HepG2 (cell line): Measurements from ENCODE around the gene ALKBH5. TPM values are rescaled to one million over a fixed set of nuclear protein-coding genes. Genes with fewer than 3 reads are reported as not detected.
A peak's percentile ranks its signal among the peaks of the same experiment; 100 is the strongest.

Experiments used
- ATAC-seq: fragments of 200-7000 bp; cut with Tn5 transposase; 3 replicates; pipeline ENCODE4 v1.9.1; 2020; ENCODE audit warnings: mild to moderate bottlenecking, moderate library complexity
- BruUV-seq: library from RNA; stranded (reverse); fragments of 400-500 nt; replicated peaks from 2 replicates; lab custom pipeline; 2021; lab: Mats Ljungman, UMichigan
- CTCF ChIA-PET: fragments of 300-600 bp; formaldehyde crosslinking; extraction: SDS; loops from one replicate; lab custom pipeline; 2021; ENCODE audit warnings: low total read pairs, inconsistent platforms, low intra/inter-chr PET ratio; lab: Yijun Ruan, JAX
- POLR2A ChIA-PET: fragments of 350-600 bp; sonication (Branson Sonifier 250); formaldehyde crosslinking; loops from one replicate; lab custom pipeline; 2020; ENCODE audit warnings: antibody characterized with exemption, inconsistent platforms; lab: Yijun Ruan, JAX
- DNase-seq: peaks from one replicate; pipeline ENCODE4 v3.0.0-alpha.2; 2015; ENCODE audit warnings: low spot score
- FAIRE-seq: peaks from 3 replicates; lab custom pipeline; 2011; peaks lifted over from hg19 to GRCh38; lab: Jason Lieb, UNC
- H2AFZ ChIP-seq: one replicate; pipeline ENCODE4 v1.6.1; 2011; ENCODE audit warnings: low read length, inconsistent platforms
- H3K27ac ChIP-seq: fragments of 300-600 bp; 3 replicates; pipeline ENCODE4 v1.8.0; 2011; ENCODE audit warnings: mixed run types, mild to moderate bottlenecking, mixed read lengths, low read length, inconsistent platforms; ENCODE audit not compliant: insufficient read depth; ENCODE audit errors: extremely low read length
- H3K27me3 ChIP-seq, 2 experiments: fragments of 200-600 bp in 1 of 2; 2 replicates in 1 of 2; 3 replicates in 1 of 2; pipeline versions ENCODE4 v1.6.0 to v1.8.0; 2011; ENCODE audit warnings: low read length in 2 of 2, mild to moderate bottlenecking in 2 of 2, moderate library complexity in 2 of 2, inconsistent platforms in 1 of 2; ENCODE audit not compliant: insufficient read depth in 2 of 2, control insufficient read depth in 1 of 2
- H3K36me3 ChIP-seq, 2 experiments: fragments of 200-600 bp in 1 of 2; replicated peaks in 1 of 2; 2 replicates in 1 of 2; 3 replicates in 1 of 2; pipeline versions ENCODE4 v1.5.1 to v1.8.0; 2011; ENCODE audit warnings: low read length in 2 of 2, inconsistent platforms in 1 of 2; ENCODE audit not compliant: insufficient read depth in 2 of 2, control insufficient read depth in 1 of 2
- H3K4me1 ChIP-seq: 2 replicates; pipeline ENCODE4 v1.5.1; 2012; ENCODE audit warnings: low read length, inconsistent platforms; ENCODE audit not compliant: insufficient read depth
- H3K4me2 ChIP-seq: 2 replicates; pipeline ENCODE4 v1.6.0; 2011; ENCODE audit warnings: low read depth, low read length, inconsistent platforms
- H3K4me3 ChIP-seq, 3 experiments: fragments of 200-600 bp in 1 of 3; sonication (generic), shearing (Covaris generic) in 1 of 3; replicated peaks in 1 of 3; 2 replicates each; pipeline ENCODE4 v1.5.1; 2011 to 2016; ENCODE audit warnings: low read length in 3 of 3, inconsistent platforms in 2 of 3, low read depth in 2 of 3, mild to moderate bottlenecking in 2 of 3, control low read depth in 1 of 3, mixed read lengths in 1 of 3; ENCODE audit not compliant: insufficient read depth in 1 of 3
- H3K79me2 ChIP-seq: one replicate; pipeline ENCODE4 v1.6.1; 2011; ENCODE audit warnings: low read length, inconsistent platforms; ENCODE audit not compliant: insufficient read depth
- H3K9ac ChIP-seq: 2 replicates; pipeline ENCODE4 v1.6.0; 2011; ENCODE audit warnings: mild to moderate bottlenecking, low read depth, low read length, inconsistent platforms; ENCODE audit not compliant: insufficient read depth
- H3K9me3 ChIP-seq: 2 replicates; pipeline ENCODE4 v1.5.1; 2012; ENCODE audit warnings: mild to moderate bottlenecking, low read length
- H4K20me1 ChIP-seq: 2 replicates; pipeline ENCODE4 v1.6.0; 2011; ENCODE audit warnings: inconsistent platforms, mild to moderate bottlenecking, low read length, moderate library complexity; ENCODE audit not compliant: insufficient read depth
- POLR2AphosphoS2 ChIP-seq: IDR thresholded peaks from 2 replicates; pipeline ENCODE4 v1.6.1; 2011; ENCODE audit warnings: low read depth, low read length, improper control_type of control experiment
- RNF2 ChIP-seq: fragments of 450-650 bp; conservative IDR thresholded peaks from 2 replicates; pipeline ENCODE4 v1.6.1; 2016; ENCODE audit warnings: low read depth
- SMAD9 ChIP-seq: sonication (generic); formaldehyde crosslinking; IDR thresholded peaks from 2 replicates; pipeline ENCODE4 v1.5.1; 2020; ENCODE audit warnings: mild to moderate bottlenecking, missing genetic modification reagents
- STAT6 ChIP-seq: sonication (generic); formaldehyde crosslinking; IDR thresholded peaks from 2 replicates; pipeline ENCODE4 v1.4.0; 2020; ENCODE audit warnings: missing genetic modification reagents, mild to moderate bottlenecking, borderline replicate concordance
- TSC22D2 ChIP-seq: sonication (generic); formaldehyde crosslinking; IDR thresholded peaks from 2 replicates; pipeline ENCODE4 v1.5.1; 2020; ENCODE audit warnings: missing genetic modification reagents, mild to moderate bottlenecking, borderline replicate concordance
- ZNF564 ChIP-seq: sonication (generic); formaldehyde crosslinking; IDR thresholded peaks from 2 replicates; pipeline ENCODE4 v1.8.1; 2023; ENCODE audit warnings: mild to moderate bottlenecking, missing genetic modification reagents
- ZNF660 ChIP-seq: sonication (generic); formaldehyde crosslinking; IDR thresholded peaks from 2 replicates; pipeline ENCODE4 v1.5.1; 2020; ENCODE audit warnings: mild to moderate bottlenecking, low read depth, missing genetic modification reagents, borderline replicate concordance
- WGBS: methylation state at CpG from one replicate; pipeline ENCODE4 v1.1.6; 2017; ENCODE audit warnings: low lambda C conversion rate; 5-methylcytosine and 5-hydroxymethylcytosine counted together
- in situ Hi-C: cut with HindIII; loops from 2 replicates; pipeline ENCODE4 v1.10.0; 2017; ENCODE audit warnings: low pct_unique_long_range_greater_than_20kb; ENCODE audit not compliant: extremely low pct_ligation_motif_present
- intact Hi-C: fragments of 100-400 bp; cut with micrococcal nuclease; formaldehyde crosslinking; loops from one replicate; pipeline ENCODE4 v1.10.0; 2022; ENCODE audit not compliant: unreplicated experiment
- polyA plus RNA-seq, 8 experiments: library from polyadenylated mRNA; depleted of rRNA in 3 of 8; stranded (reverse) in 7 of 8; unstranded in 1 of 8; fragments of >200 nt; fragmentation: Illumina TruSeq in 4 of 8; extraction: Trizol in 4 of 8; gene quantifications; 2 replicates each; pipeline versions ENCODE4 v1.2.1 to v1.2.3, GENCODE V29; 2011 to 2016; ENCODE audit warnings: low read depth in 4 of 8, missing spikeins in 1 of 8, mixed read lengths in 1 of 8; ENCODE audit not compliant: insufficient read depth in 1 of 8
- total RNA-seq, 5 experiments: library from RNA; depleted of rRNA; stranded (reverse); fragments of >200 nt; fragmentation: Illumina TruSeq; extraction: Trizol; gene quantifications; 2 replicates each; pipeline ENCODE4 v1.2.3, GENCODE V29; 2016; ENCODE audit warnings: low read depth in 1 of 5
- TF ChIP-seq, protein P1 (sequence below): sonication (generic); formaldehyde crosslinking; IDR thresholded peaks from 2 replicates; pipeline ENCODE4 v1.5.0; 2020; ENCODE audit warnings: mild to moderate bottlenecking, missing genetic modification reagents
- TF ChIP-seq, protein P2 (sequence below): sonication (generic); formaldehyde crosslinking; IDR thresholded peaks from 2 replicates; pipeline ENCODE4 v1.4.0; 2020; ENCODE audit warnings: missing genetic modification reagents, borderline replicate concordance

ALKBH5 gene
- total and polyA plus RNA-seq, 2 of the 13 experiments (the other 11 are each of a cell fraction or from before 2014, with no cell fraction given): 68.9 to 76.9 TPM

DNA sequence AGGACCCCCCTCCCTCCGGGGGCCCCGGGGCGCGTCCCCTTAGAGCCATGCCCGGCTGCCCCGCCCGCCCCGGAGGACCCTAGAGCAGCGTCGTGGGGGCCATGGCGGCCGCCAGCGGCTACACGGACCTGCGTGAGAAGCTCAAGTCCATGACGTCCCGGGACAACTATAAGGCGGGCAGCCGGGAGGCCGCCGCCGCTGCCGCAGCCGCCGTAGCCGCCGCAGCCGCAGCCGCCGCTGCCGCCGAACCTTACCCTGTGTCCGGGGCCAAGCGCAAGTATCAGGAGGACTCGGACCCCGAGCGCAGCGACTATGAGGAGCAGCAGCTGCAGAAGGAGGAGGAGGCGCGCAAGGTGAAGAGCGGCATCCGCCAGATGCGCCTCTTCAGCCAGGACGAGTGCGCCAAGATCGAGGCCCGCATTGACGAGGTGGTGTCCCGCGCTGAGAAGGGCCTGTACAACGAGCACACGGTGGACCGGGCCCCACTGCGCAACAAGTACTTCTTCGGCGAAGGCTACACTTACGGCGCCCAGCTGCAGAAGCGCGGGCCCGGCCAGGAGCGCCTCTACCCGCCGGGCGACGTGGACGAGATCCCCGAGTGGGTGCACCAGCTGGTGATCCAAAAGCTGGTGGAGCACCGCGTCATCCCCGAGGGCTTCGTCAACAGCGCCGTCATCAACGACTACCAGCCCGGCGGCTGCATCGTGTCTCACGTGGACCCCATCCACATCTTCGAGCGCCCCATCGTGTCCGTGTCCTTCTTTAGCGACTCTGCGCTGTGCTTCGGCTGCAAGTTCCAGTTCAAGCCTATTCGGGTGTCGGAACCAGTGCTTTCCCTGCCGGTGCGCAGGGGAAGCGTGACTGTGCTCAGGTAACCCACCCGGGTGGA, 759 bp downstream of the ALKBH5 start:
- H3K9me3 ChIP-seq: no peaks in the 10 kb centered on the region
- WGBS: 0% methylated on average over 7 of the region's 92 CpGs
- peaks cover 3 to 20% of the 10 kb centered on the region in 2 experiments; a peak in 4 of 5 replicates for H3K36me3 ChIP-seq
- H3K27ac ChIP-seq: peak overlapping the region; percentile 96
- peak overlapping the region; percentile 80 to 96 (median 81) for H3K4me3 ChIP-seq
- H2AFZ ChIP-seq: no peak overlapping the region
- intact Hi-C loops: no loop called here
- CTCF ChIA-PET: no interaction called here
- in situ Hi-C loops: no loop called here
- no peak for DNase-seq
- peaks cover 60% of the 10 kb centered on the region for H3K4me1 ChIP-seq
- H3K4me2 ChIP-seq: peak overlapping the region; percentile 99
- BruUV-seq: no TSS peak
- POLR2A ChIA-PET: interaction anchor here (1.1 to 2.6 kb wide), 15 partner anchors 7 to 674 kb away, joined by 3 to 29 read pairs (median 4); partner anchors contain the start of genes DRC3, LLGL1, PRPSAP2 and SHMT1
- no peaks in the 10 kb centered on the region for H3K27me3 ChIP-seq
- peaks cover 46% of the 10 kb centered on the region for H4K20me1 ChIP-seq
- ATAC-seq: peak; percentile 10
- H3K79me2 ChIP-seq: peaks cover 50% of the 10 kb centered on the region
- peak overlapping the region; percentile 87 for H3K9ac ChIP-seq
- no peak for FAIRE-seq
- TF ChIP-seq, protein P1, sequence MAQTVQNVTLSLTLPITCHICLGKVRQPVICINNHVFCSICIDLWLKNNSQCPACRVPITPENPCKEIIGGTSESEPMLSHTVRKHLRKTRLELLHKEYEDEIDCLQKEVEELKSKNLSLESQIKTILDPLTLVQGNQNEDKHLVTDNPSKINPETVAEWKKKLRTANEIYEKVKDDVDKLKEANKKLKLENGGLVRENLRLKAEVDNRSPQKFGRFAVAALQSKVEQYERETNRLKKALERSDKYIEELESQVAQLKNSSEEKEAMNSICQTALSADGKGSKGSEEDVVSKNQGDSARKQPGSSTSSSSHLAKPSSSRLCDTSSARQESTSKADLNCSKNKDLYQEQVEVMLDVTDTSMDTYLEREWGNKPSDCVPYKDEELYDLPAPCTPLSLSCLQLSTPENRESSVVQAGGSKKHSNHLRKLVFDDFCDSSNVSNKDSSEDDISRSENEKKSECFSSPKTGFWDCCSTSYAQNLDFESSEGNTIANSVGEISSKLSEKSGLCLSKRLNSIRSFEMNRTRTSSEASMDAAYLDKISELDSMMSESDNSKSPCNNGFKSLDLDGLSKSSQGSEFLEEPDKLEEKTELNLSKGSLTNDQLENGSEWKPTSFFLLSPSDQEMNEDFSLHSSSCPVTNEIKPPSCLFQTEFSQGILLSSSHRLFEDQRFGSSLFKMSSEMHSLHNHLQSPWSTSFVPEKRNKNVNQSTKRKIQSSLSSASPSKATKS (CRISPR knock-in tag): no peak
- TF ChIP-seq ZNF564 (CRISPR knock-in tag) (no peak), ZNF660 (CRISPR knock-in tag) (no peak), TSC22D2 (CRISPR knock-in tag) (no peak), RNF2 (no peak), SMAD9 (no peak), STAT6 (no peak), POLR2AphosphoS2 (no peak)
- TF ChIP-seq, protein P2, sequence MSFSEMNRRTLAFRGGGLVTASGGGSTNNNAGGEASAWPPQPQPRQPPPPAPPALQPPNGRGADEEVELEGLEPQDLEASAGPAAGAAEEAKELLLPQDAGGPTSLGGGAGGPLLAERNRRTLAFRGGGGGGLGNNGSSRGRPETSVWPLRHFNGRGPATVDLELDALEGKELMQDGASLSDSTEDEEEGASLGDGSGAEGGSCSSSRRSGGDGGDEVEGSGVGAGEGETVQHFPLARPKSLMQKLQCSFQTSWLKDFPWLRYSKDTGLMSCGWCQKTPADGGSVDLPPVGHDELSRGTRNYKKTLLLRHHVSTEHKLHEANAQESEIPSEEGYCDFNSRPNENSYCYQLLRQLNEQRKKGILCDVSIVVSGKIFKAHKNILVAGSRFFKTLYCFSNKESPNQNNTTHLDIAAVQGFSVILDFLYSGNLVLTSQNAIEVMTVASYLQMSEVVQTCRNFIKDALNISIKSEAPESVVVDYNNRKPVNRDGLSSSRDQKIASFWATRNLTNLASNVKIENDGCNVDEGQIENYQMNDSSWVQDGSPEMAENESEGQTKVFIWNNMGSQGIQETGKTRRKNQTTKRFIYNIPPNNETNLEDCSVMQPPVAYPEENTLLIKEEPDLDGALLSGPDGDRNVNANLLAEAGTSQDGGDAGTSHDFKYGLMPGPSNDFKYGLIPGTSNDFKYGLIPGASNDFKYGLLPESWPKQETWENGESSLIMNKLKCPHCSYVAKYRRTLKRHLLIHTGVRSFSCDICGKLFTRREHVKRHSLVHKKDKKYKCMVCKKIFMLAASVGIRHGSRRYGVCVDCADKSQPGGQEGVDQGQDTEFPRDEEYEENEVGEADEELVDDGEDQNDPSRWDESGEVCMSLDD: no peak
